ENCODE measurements around the gene TRPM1. TPM values are rescaled to one million over a fixed set of nuclear protein-coding genes. Genes with fewer than 3 reads are reported as not detected.

The TRPM1 gene
- total and polyA plus RNA-seq, 12 donors: 0.34 TPM; not detected in 11

GRCh38 chr15:30963681-30964080 lies 137.8 kb downstream of the TRPM1 start:
- no peaks in the 10 kb centered on the region for H3K9me3 ChIP-seq (replicated peaks in 1 of 3)
- no peak for DNase-seq
- no peak for TF ChIP-seq POLR2A (IDR thresholded peaks at IDR 0.05)
- no peaks in the 10 kb centered on the region for H3K27me3 ChIP-seq
- intact Hi-C loops (cut with DNase I): loop anchor here in 1 of 2 donors (10.0 kb wide), 1 partner anchor 161 kb away; no protein-coding TSS in a partner anchor
- no peak overlapping the region for H3K27ac ChIP-seq
- 85 to 91% (median 90%) methylated on average over 3 of the region's 3 CpGs for WGBS, 4 donors
- peaks cover 0 to 38% of the 10 kb centered on the region in 2 donors for H3K36me3 ChIP-seq (replicated peaks in 1 of 2)
- no peak overlapping the region for H3K4me3 ChIP-seq
- no peaks in the 10 kb centered on the region for H3K4me1 ChIP-seq (replicated peaks in 1 of 2)

- H3K27me3 ChIP-seq: no peaks in the 10 kb centered on the region
- H3K36me3 ChIP-seq (replicated peaks in 1 of 2): peaks cover 0 to 49% of the 10 kb centered on the region in 2 donors
- TF ChIP-seq CTCF (IDR thresholded peaks at IDR 0.05): no peak
- TF ChIP-seq POLR2A (IDR thresholded peaks at IDR 0.05): no peak
- no peak for DNase-seq
- intact Hi-C loops (cut with DNase I): loop anchor here in 1 of 2 donors (10.0 kb wide), 1 partner anchor 162 kb away; no protein-coding TSS in a partner anchor
- H3K27ac ChIP-seq: no peak overlapping the region
- no peak overlapping the region for H3K4me3 ChIP-seq
- H3K9me3 ChIP-seq (replicated peaks in 1 of 3): no peaks in the 10 kb centered on the region
- 91 to 100% (median 97%) methylated on average over 3 of the region's 3 CpGs for WGBS, 4 donors
- no peaks in the 10 kb centered on the region for H3K4me1 ChIP-seq (replicated peaks in 1 of 2)
Measured at GRCh38 chr15:30962659-30963058, 138.9 kb downstream of the TRPM1 start.

GRCh38 chr15:30962079-30962478 lies 139.4 kb downstream of the TRPM1 start:
- TF ChIP-seq POLR2A (IDR thresholded peaks at IDR 0.05) (no peak), CTCF (IDR thresholded peaks at IDR 0.05) (no peak)
- intact Hi-C loops (cut with DNase I): loop anchor here in 1 of 2 donors (10.0 kb wide), 1 partner anchor 163 kb away; no protein-coding TSS in a partner anchor
- DNase-seq: no peak
- Histone ChIP-seq H3K9me3 (replicated peaks in 1 of 3) (no peaks in the 10 kb centered on the region), H3K27ac (no peak overlapping the region), H3K4me3 (no peak overlapping the region), H3K27me3 (no peaks in the 10 kb centered on the region), H3K4me1 (replicated peaks in 1 of 2) (no peaks in the 10 kb centered on the region), H3K36me3 (replicated peaks in 1 of 2) (peaks cover 0 to 54% of the 10 kb centered on the region in 2 donors)

- Histone ChIP-seq H3K9me3 (replicated peaks in 1 of 3) (no peaks in the 10 kb centered on the region), H3K4me1 (replicated peaks in 1 of 2) (no peaks in the 10 kb centered on the region), H3K4me3 (no peak overlapping the region), H3K27ac (no peak overlapping the region), H3K36me3 (replicated peaks in 1 of 2) (peaks cover 0 to 60% of the 10 kb centered on the region in 2 donors), H3K27me3 (no peaks in the 10 kb centered on the region)
- intact Hi-C loops (cut with DNase I): no loop called here
- TF ChIP-seq POLR2A (IDR thresholded peaks at IDR 0.05) (no peak), CTCF (IDR thresholded peaks at IDR 0.05) (no peak)
- WGBS, 4 donors: 92 to 98% (median 93%) methylated on average over 5 of the region's 5 CpGs
- DNase-seq: no peak
Measured at GRCh38 chr15:30958219-30958618, 143.3 kb downstream of the TRPM1 start.

Measured in adrenal gland (tissue), 12 donors.